Activated T-cell treated with anti-CD3 and anti-CD28 coated beads, Interleukin-2, amount 50 U/mL, for 24 hours (primary cell): ENCODE data around the gene GPRIN3.

Experiments used
- DNase-seq: peaks from one replicate; pipeline ENCODE4 v3.0.0-alpha.2; 2020
- H3K27ac Mint-ChIP-seq: 2 replicates; pipeline ENCODE4 v1.8.0; 2020; ENCODE audit warnings: mild to moderate bottlenecking, mixed read lengths
- H3K27me3 Mint-ChIP-seq: 2 replicates; pipeline ENCODE4 v1.8.0; 2020; ENCODE audit warnings: mixed read lengths
- H3K36me3 Mint-ChIP-seq: 2 replicates; pipeline ENCODE4 v1.8.0; 2020; ENCODE audit warnings: low read depth, mixed read lengths
- H3K4me1 Mint-ChIP-seq: 2 replicates; pipeline ENCODE4 v1.8.0; 2020; ENCODE audit warnings: low read depth, mixed read lengths
- H3K4me3 Mint-ChIP-seq: 2 replicates; pipeline ENCODE4 v1.8.0; 2020; ENCODE audit warnings: mild to moderate bottlenecking, moderate library complexity, mixed read lengths
- H3K9me3 Mint-ChIP-seq: 2 replicates; pipeline ENCODE4 v1.8.0; 2020; ENCODE audit warnings: mixed read lengths

The GPRIN3 gene

GRCh38 chr4:89290727-89291516, 16.7 kb downstream of the GPRIN3 start:
- Mint-ChIP-seq H3K9me3 (peaks cover 2% of the 10 kb centered on the region), H3K27ac (peak overlapping the region; percentile 93), H3K4me1 (peaks cover 97% of the 10 kb centered on the region), H3K4me3 (peak overlapping the region; percentile 69), H3K27me3 (no peaks in the 10 kb centered on the region), H3K36me3 (peaks cover 14% of the 10 kb centered on the region)
- no peak for DNase-seq

DNA sequence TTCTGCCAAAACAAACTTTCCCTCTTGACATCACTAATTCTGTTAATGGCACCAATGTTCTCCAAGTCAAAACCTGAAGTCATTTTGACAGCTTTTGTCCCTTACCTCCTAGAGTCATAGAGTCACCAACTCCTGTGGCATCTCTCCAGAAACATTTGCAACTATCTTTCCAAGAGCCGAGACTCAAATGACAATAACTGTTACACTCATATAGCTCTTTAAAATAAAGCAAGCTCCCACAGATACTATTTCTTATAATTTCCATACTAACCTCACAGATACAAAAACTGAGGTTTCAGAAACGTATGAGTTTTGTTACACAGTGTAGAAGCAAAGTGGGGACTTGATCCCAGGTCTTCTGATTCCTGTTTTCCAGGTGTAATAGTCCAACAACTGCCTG, 18.3 kb downstream of the GPRIN3 start:
- Mint-ChIP-seq H3K4me1 (peaks cover 96% of the 10 kb centered on the region), H3K36me3 (peaks cover 14% of the 10 kb centered on the region), H3K4me3 (peak overlapping the region; percentile 69), H3K27me3 (no peaks in the 10 kb centered on the region), H3K9me3 (peaks cover 2% of the 10 kb centered on the region), H3K27ac (peak overlapping the region; percentile 93)
- DNase-seq, result no peak

DNA sequence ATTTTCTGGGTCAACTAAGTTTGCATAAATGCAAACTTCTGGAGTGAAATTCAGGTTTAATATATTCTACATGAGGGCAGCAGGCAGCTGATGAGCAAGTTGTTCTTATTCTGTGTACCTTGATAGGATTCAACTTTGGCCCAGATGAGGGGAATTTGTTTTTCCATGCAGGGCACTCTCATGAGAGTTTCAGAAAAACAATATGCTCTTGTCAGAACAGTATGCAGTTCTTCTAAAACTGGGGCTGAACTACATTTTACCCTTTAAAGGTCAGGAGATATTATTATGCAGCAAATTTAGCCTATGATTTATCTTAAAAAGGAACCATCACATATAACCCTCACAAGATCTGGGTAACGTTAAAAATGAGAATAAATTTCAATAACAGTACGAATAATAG, 19.2 kb downstream of the GPRIN3 start:
- Mint-ChIP-seq H3K9me3 (peaks cover 2% of the 10 kb centered on the region), H3K4me1 (peaks cover 96% of the 10 kb centered on the region), H3K27ac (peak overlapping the region; percentile 93), H3K27me3 (no peaks in the 10 kb centered on the region), H3K4me3 (peak overlapping the region; percentile 69), H3K36me3 (peaks cover 12% of the 10 kb centered on the region)
- DNase-seq, result no peak

DNA sequence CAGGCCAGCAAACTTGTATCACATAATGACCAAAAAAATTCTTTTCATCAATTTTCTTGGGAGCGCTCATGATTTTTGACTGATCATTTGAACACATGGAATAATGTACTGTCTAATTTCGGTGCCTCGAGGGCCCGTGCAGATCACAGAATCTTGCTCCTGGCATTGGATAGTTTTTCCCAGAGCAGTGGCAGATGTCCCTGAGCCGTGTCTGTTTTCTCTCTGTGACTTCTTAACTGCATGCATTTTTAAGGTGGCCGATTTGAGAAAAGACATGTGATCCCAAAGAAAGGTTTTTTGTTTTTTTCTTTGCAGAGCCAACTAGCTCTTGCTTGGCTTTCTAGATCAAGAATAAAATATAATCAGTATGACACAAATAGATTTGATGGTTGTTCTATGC, 19.7 kb downstream of the GPRIN3 start:
- Mint-ChIP-seq H3K27ac (peak overlapping the region; percentile 83), H3K4me3 (peak overlapping the region; percentile 69), H3K9me3 (peaks cover 2% of the 10 kb centered on the region), H3K36me3 (peaks cover 9% of the 10 kb centered on the region), H3K4me1 (peaks cover 96% of the 10 kb centered on the region), H3K27me3 (no peaks in the 10 kb centered on the region)
- no peak for DNase-seq

- peaks cover 3% of the 10 kb centered on the region for H3K9me3 Mint-ChIP-seq
- peaks cover 93% of the 10 kb centered on the region for H3K4me1 Mint-ChIP-seq
- peak overlapping the region; percentile 47 for H3K4me3 Mint-ChIP-seq
- peak overlapping the region; percentile 80 for H3K27ac Mint-ChIP-seq
- no peaks in the 10 kb centered on the region for H3K27me3 Mint-ChIP-seq
- H3K36me3 Mint-ChIP-seq, result peaks cover 6% of the 10 kb centered on the region
- DNase-seq, result no peak
Measured at GRCh38 chr4:89285745-89286144, 21.9 kb downstream of the GPRIN3 start.

- no peaks in the 10 kb centered on the region for H3K27me3 Mint-ChIP-seq
- H3K36me3 Mint-ChIP-seq, result peaks cover 6% of the 10 kb centered on the region
- peaks cover 3% of the 10 kb centered on the region for H3K9me3 Mint-ChIP-seq
- no peak for DNase-seq
- H3K27ac Mint-ChIP-seq, result peak overlapping the region; percentile 81
- H3K4me1 Mint-ChIP-seq, result peaks cover 84% of the 10 kb centered on the region
- H3K4me3 Mint-ChIP-seq, result no peak overlapping the region
Measured at GRCh38 chr4:89284828-89285227, 22.8 kb downstream of the GPRIN3 start.

DNA sequence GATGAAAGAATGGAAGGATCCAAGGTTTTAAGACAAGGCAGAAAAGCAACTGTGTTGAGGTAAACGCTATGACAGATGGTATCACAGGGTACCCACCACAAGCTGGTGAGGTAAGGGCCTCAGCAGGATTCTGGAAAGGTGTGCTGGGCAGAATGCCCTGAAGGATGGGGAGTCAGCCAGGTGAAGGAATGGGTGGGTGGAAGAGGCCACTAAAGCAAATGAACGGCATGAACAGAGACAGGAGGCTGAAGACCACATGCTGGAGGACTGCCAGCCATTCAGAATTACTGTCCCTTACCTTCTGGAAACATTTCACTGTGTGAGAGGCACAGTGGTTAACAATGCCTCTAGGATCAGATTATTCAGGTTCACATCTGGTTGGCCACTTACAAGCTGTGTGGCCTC, 23.6 kb downstream of the GPRIN3 start:
- no peak for DNase-seq
- no peaks in the 10 kb centered on the region for H3K27me3 Mint-ChIP-seq
- H3K4me3 Mint-ChIP-seq, result no peak overlapping the region
- peaks cover 76% of the 10 kb centered on the region for H3K4me1 Mint-ChIP-seq
- peak overlapping the region; percentile 81 for H3K27ac Mint-ChIP-seq
- peaks cover 6% of the 10 kb centered on the region for H3K36me3 Mint-ChIP-seq
- H3K9me3 Mint-ChIP-seq, result peaks cover 3% of the 10 kb centered on the region

DNA sequence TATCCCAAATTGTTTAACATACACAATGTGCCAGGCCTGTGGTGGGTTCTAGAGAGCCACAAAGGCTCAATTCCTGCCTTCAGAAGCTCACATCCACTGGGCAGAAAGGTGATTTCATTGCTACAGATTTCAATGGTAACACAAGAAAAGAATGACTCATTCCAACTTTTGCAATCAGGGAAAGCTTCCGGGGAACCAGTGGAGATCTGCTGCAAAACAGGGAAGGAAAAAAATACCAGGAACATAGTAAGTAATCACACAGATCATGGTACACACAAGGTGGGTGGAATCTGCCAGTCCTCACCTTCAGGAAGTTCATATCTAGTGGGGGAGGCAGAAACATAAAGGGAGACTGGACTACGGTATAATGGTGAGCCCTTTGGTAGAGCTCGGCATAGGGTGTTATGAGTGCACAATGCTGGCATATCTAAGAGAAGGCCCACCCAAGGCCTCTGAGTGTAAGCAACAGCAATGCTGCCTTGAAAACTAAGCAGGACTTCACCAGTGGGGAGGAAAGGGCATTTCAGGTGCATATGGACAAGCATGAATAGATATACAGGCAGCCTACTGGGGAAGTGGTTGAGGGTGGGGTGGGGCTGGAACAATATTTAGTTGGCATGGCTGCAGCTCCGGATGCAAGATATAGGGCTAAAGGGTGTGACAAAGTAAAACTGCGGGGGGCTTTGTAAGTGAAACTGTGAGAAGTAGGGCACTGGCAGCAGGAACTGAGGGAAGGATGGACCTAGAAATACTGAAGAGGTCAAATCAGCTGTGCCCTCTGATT, 24.2 kb downstream of the GPRIN3 start:
- DNase-seq, result no peak
- H3K9me3 Mint-ChIP-seq, result peaks cover 3% of the 10 kb centered on the region
- peak overlapping the region; percentile 6 for H3K4me3 Mint-ChIP-seq
- peaks cover 6% of the 10 kb centered on the region for H3K36me3 Mint-ChIP-seq
- peak overlapping the region; percentile 81 for H3K27ac Mint-ChIP-seq
- H3K4me1 Mint-ChIP-seq, result peaks cover 74% of the 10 kb centered on the region
- H3K27me3 Mint-ChIP-seq, result no peaks in the 10 kb centered on the region

DNA sequence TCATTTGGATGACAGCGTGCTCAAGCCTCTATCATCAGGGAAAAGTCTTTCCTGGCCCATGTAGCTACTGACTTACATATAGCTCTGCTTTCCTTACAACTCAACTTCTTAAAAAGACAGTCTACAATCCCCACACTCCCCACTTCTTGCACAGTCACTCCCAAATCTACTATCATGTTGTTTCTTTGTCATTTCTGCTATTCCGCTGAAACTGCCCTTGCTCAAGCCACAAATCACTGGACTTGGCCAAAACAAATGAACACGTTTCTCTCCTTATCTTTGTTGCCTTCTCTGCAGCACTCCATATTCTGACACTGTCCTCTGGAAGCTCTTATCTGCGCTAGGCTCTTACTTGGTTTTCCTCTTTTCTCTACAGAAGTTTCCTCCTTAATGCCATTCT, 28.2 kb downstream of the GPRIN3 start:
- Mint-ChIP-seq H3K27me3 (no peaks in the 10 kb centered on the region), H3K4me3 (no peak overlapping the region), H3K27ac (no peak overlapping the region), H3K36me3 (peaks cover 17% of the 10 kb centered on the region), H3K4me1 (peaks cover 63% of the 10 kb centered on the region), H3K9me3 (peaks cover 3% of the 10 kb centered on the region)
- no peak for DNase-seq

GRCh38 chr4:89277412-89277811, 30.2 kb downstream of the GPRIN3 start:
- H3K36me3 Mint-ChIP-seq, result peaks cover 27% of the 10 kb centered on the region
- H3K4me1 Mint-ChIP-seq, result peaks cover 61% of the 10 kb centered on the region
- no peaks in the 10 kb centered on the region for H3K27me3 Mint-ChIP-seq
- H3K9me3 Mint-ChIP-seq, result peaks cover 3% of the 10 kb centered on the region
- no peak overlapping the region for H3K4me3 Mint-ChIP-seq
- H3K27ac Mint-ChIP-seq, result no peak overlapping the region
- DNase-seq, result no peak

DNA sequence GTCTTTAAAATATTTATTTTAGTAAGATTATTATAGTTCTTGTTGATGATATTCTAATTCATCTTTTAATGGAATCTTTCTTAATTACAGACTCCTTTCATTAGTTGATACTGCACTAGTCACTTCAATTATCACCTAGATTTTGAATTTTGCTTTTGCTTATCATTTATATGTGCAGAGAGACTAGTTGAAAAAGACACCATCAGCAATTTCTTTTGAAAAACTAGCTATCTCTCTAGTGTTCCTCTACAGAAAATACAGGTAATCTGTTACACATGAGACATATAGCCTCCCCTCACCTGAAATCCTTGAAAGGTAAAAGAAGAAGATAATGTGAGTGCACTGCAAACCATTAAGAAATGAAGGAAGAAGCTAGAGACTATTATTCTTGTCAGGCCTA, 31.3 kb downstream of the GPRIN3 start:
- no peak overlapping the region for H3K27ac Mint-ChIP-seq

GRCh38 chr4:89275587-89275986, 32.0 kb downstream of the GPRIN3 start:
- Mint-ChIP-seq H3K27me3 (no peaks in the 10 kb centered on the region), H3K27ac (no peak overlapping the region), H3K4me3 (no peak overlapping the region), H3K4me1 (peaks cover 64% of the 10 kb centered on the region), H3K36me3 (peaks cover 25% of the 10 kb centered on the region), H3K9me3 (no peaks in the 10 kb centered on the region)
- no peak for DNase-seq

More for the DNA sequence above, 31.3 kb downstream of the GPRIN3 start:
- Mint-ChIP-seq H3K36me3 (peaks cover 25% of the 10 kb centered on the region), H3K9me3 (no peaks in the 10 kb centered on the region), H3K4me1 (peaks cover 60% of the 10 kb centered on the region), H3K27me3 (no peaks in the 10 kb centered on the region), H3K4me3 (no peak overlapping the region)
- DNase-seq, result no peak

DNA sequence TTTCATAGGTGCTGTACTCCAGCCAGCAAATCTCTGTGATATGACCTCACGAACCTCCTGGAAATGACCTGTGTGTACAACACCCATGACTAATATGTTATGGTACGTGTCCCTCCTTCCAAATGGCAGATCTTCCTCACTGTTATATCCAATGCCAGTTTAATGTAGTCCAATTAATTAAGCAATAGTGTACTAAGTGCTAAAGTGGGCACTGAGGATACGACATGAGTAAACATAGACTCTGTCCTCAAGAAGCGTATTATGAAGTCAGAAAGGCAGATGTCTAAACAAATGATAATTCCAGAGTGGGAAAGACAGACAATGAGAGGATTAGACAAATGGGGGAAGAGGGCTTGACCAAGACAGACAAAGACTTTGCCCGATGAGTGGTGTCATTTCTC, 33.9 kb downstream of the GPRIN3 start:
- peaks cover 31% of the 10 kb centered on the region for H3K36me3 Mint-ChIP-seq
- no peak overlapping the region for H3K27ac Mint-ChIP-seq
- DNase-seq, result no peak
- no peaks in the 10 kb centered on the region for H3K27me3 Mint-ChIP-seq
- no peaks in the 10 kb centered on the region for H3K9me3 Mint-ChIP-seq
- peaks cover 79% of the 10 kb centered on the region for H3K4me1 Mint-ChIP-seq
- H3K4me3 Mint-ChIP-seq, result no peak overlapping the region

GRCh38 chr4:89270792-89271191, 36.8 kb downstream of the GPRIN3 start:
- Mint-ChIP-seq H3K4me1 (peaks cover 89% of the 10 kb centered on the region), H3K4me3 (no peak overlapping the region), H3K36me3 (peaks cover 23% of the 10 kb centered on the region), H3K27me3 (no peaks in the 10 kb centered on the region), H3K9me3 (no peaks in the 10 kb centered on the region), H3K27ac (no peak overlapping the region)
- no peak for DNase-seq

DNA sequence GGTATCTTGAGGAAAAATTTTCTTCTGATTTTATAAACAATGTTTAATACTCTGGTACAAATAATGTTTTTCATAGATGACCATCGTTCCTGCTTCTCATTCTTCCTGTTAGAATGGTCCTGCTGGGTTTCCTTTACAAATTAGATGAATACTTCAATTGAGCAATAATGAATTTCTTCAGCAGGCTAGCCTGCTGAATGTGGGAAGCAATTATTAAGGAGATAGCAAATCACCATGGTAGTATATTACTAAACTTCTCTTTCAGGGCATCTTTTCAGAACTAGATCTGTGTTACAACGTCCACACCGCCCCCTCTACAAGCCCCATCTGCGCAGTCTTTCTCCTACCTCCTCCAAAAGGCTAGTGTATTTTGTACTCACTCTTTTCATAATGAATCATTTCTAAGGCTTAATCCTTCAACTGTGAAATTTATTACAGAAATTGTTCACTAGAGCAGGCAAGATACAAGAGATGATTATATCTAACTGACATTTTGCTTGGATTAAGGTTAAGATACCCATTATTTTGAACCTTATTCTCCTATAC, 38.4 kb downstream of the GPRIN3 start:
- Mint-ChIP-seq H3K9me3 (peaks cover under 1% of the 10 kb centered on the region), H3K4me1 (peaks cover 85% of the 10 kb centered on the region), H3K36me3 (peaks cover 20% of the 10 kb centered on the region), H3K27ac (peak overlapping the region; percentile 56), H3K27me3 (no peaks in the 10 kb centered on the region), H3K4me3 (no peak overlapping the region)
- DNase-seq, result no peak
